ENCODE results near the gene EHMT1. TPM values are rescaled to one million over a fixed set of nuclear protein-coding genes. Genes with fewer than 3 reads are reported as not detected.
A peak's percentile ranks its signal among the peaks of the same experiment; 100 is the strongest.
"Not testable (repeated sequence)": the region's sequence is repeated elsewhere in the genome, so short reads cannot be mapped to it uniquely, and the experiment has no call there.

Gene EHMT1
- total RNA-seq, 1 donor from 2014 or later: 45.3 TPM

- DNase-seq (ENCODE audit: low read depth) (no peak), FAIRE-seq (no peak)
- TF ChIP-seq CTCF (IDR thresholded peaks at IDR 0.05; ENCODE audit: insufficient read depth, low read length, severe bottlenecking): no peak
- H3K27me3 ChIP-seq (ENCODE audit: control insufficient read depth, insufficient read depth, low read length): peaks cover 2% of the 10 kb centered on the region
- H3K36me3 ChIP-seq (ENCODE audit: control insufficient read depth, insufficient read depth, low read length): no peaks in the 10 kb centered on the region
- H3K4me3 ChIP-seq (ENCODE audit: low read depth, low read length): no peak overlapping the region
Measured at GRCh38 chr9:137876269-137876668, 257.5 kb downstream of the EHMT1 start.

GRCh38 chr9:137876781-137877386 is 258.1 kb downstream of the EHMT1 start:
- Histone ChIP-seq H3K36me3 (ENCODE audit: control insufficient read depth, insufficient read depth, low read length) (no peaks in the 10 kb centered on the region), H3K27me3 (ENCODE audit: control insufficient read depth, insufficient read depth, low read length) (peaks cover 2% of the 10 kb centered on the region), H3K4me3 (ENCODE audit: low read depth, low read length) (no peak overlapping the region)
- no peak for FAIRE-seq
- DNase-seq (ENCODE audit: low read depth): no peak
- no peak for TF ChIP-seq CTCF (IDR thresholded peaks at IDR 0.05; ENCODE audit: insufficient read depth, low read length, severe bottlenecking)

- FAIRE-seq; DNase-seq (ENCODE audit: low read depth); H3K36me3 ChIP-seq (ENCODE audit: control insufficient read depth, insufficient read depth, low read length); H3K27me3 ChIP-seq (ENCODE audit: control insufficient read depth, insufficient read depth, low read length): not testable (repeated sequence)
- H3K4me3 ChIP-seq (ENCODE audit: low read depth, low read length): peak within 1 kb of the TSS; percentile 8
Measured at GRCh38 chr9:137877506-137878122, 258.8 kb downstream of the EHMT1 start, which contains the start of gene CACNA1B. Gene CACNA1B (plus strand): TSS chr9:137877782. CDS start chr9:137877934, 152 bp downstream.

GRCh38 chr9:137878146-137878941 is 259.5 kb downstream of the EHMT1 start:
- Histone ChIP-seq H3K4me3 (ENCODE audit: low read depth, low read length) (peak overlapping the region; percentile 8), H3K36me3 (ENCODE audit: control insufficient read depth, insufficient read depth, low read length) (no peaks in the 10 kb centered on the region), H3K27me3 (ENCODE audit: control insufficient read depth, insufficient read depth, low read length) (peaks cover 2% of the 10 kb centered on the region)
- TF ChIP-seq CTCF (IDR thresholded peaks at IDR 0.05; ENCODE audit: insufficient read depth, low read length, severe bottlenecking): no peak
- DNase-seq (ENCODE audit: low read depth) (no peak), FAIRE-seq (no peak)

GRCh38 chr9:137879052-137879451 is 260.2 kb downstream of the EHMT1 start:
- no peak overlapping the region for H3K4me3 ChIP-seq (ENCODE audit: low read depth, low read length)
- TF ChIP-seq CTCF (IDR thresholded peaks at IDR 0.05; ENCODE audit: insufficient read depth, low read length, severe bottlenecking): no peak
- DNase-seq (ENCODE audit: low read depth) (no peak), FAIRE-seq (no peak)
- H3K36me3 ChIP-seq (ENCODE audit: control insufficient read depth, insufficient read depth, low read length): no peaks in the 10 kb centered on the region
- H3K27me3 ChIP-seq (ENCODE audit: control insufficient read depth, insufficient read depth, low read length): peaks cover 2% of the 10 kb centered on the region

GRCh38 chr9:137879566-137880150 is 260.9 kb downstream of the EHMT1 start:
- DNase-seq (ENCODE audit: low read depth): no peak
- no peaks in the 10 kb centered on the region for H3K36me3 ChIP-seq (ENCODE audit: control insufficient read depth, insufficient read depth, low read length)
- peaks cover 2% of the 10 kb centered on the region for H3K27me3 ChIP-seq (ENCODE audit: control insufficient read depth, insufficient read depth, low read length)
- no peak overlapping the region for H3K4me3 ChIP-seq (ENCODE audit: low read depth, low read length)
- no peak for FAIRE-seq
- TF ChIP-seq CTCF (IDR thresholded peaks at IDR 0.05; ENCODE audit: insufficient read depth, low read length, severe bottlenecking): no peak

All from bronchial epithelial cell (primary cell).